Astrocyte of the cerebellum (primary cell): Measurements from ENCODE around the gene MTX1.

Experiments
- DNase-seq: peaks from one replicate; pipeline ENCODE4 v3.0.0-alpha.2; 2011; ENCODE audit warnings: low read depth
- H3K4me3 ChIP-seq: 2 replicates; pipeline ENCODE4 v1.5.1; 2011; ENCODE audit warnings: mild to moderate bottlenecking, low read depth, low read length, moderate library complexity
- CTCF ChIP-seq: IDR thresholded peaks from 2 replicates; pipeline ENCODE4 v1.5.1; 2012; ENCODE audit warnings: low read length, low read depth, moderate library complexity, mild to moderate bottlenecking; ENCODE audit errors: missing control alignments
- in situ Hi-C: cut with HindIII; loops from 2 replicates; pipeline ENCODE4 v1.10.0; 2017; ENCODE audit warnings: low sequenced_read_pairs

Gene MTX1

GRCh38 chr1:155196893-155197638, 11.4 kb upstream of the MTX1 start:
- no peak overlapping the region for H3K4me3 ChIP-seq
- TF ChIP-seq CTCF: no peak
- in situ Hi-C loops: no loop called here
- no peak for DNase-seq

GRCh38 chr1:155197901-155198546, 10.5 kb upstream of the MTX1 start:
- DNase-seq: no peak

GRCh38 chr1:155198547-155198906, 10.0 kb upstream of the MTX1 start:
- TF ChIP-seq CTCF: no peak
- H3K4me3 ChIP-seq: no peak overlapping the region
- no peak for DNase-seq
- in situ Hi-C loops: no loop called here

More at GRCh38 chr1:155197901-155198546, 10.5 kb upstream of the MTX1 start:
- in situ Hi-C loops: no loop called here
- no peak overlapping the region for H3K4me3 ChIP-seq
- no peak for TF ChIP-seq CTCF

GRCh38 chr1:155199792-155200191, 8.7 kb upstream of the MTX1 start:
- no peak for DNase-seq
- in situ Hi-C loops: no loop called here

GRCh38 chr1:155200920-155201319, 7.6 kb upstream of the MTX1 start:
- in situ Hi-C loops: no loop called here
- H3K4me3 ChIP-seq: no peak overlapping the region
- no peak for TF ChIP-seq CTCF
- no peak for DNase-seq

More at GRCh38 chr1:155199792-155200191, 8.7 kb upstream of the MTX1 start:
- TF ChIP-seq CTCF: no peak
- H3K4me3 ChIP-seq: no peak overlapping the region

GRCh38 chr1:155202198-155202597, 6.3 kb upstream of the MTX1 start:
- H3K4me3 ChIP-seq: no peak overlapping the region
- DNase-seq: no peak
- no peak for TF ChIP-seq CTCF
- in situ Hi-C loops: no loop called here
